Suppressor macrophage treated with lipopolysaccharide for 4 hours (primary cell): ENCODE results near the gene SMYD2.
A peak's percentile ranks its signal among the peaks of the same experiment; 100 is the strongest.

Source experiments
- DNase-seq: peaks from one replicate; pipeline ENCODE4 v3.0.0-alpha.2; 2020

SMYD2 gene

DNA sequence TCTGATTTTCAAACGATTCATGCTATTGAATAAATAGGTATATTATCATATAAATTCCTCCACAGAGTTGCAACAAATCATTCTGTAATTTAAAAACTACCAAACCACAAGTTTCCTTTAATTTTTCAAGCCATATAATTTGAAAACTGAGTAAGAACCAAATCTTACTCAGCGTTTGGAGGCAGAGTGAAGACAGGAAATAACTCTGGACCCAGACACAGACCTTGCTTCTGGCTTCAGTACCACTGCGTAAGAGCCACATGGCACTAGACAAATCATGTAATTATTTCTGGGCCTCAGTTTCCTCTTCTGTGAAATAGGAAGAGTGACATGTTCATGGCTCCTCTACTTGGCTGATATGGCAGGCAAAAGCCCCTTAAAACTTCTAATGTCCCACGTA is 82.4 kb downstream of the SMYD2 start:
- DNase-seq: no peak

DNA sequence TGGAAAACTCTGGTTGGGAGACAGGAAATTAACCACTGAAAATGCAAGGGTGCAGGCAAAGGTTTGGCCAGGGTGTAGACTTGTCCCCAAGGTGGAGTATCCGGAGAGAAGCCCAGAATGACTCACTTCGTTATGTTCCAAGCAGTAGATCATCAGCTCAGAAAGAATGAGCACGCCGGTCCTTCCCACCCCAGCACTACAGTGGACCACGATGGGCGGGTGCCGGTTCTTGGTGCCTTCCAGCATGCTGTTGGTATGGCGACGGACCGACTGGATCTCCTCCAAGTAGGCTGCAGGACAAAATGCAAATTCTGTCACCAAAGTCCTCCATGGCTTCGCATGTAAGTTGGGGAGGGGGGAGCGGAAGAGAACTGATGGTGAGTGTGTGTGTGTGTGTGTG is 83.4 kb downstream of the SMYD2 start:
- no peak for DNase-seq

DNA sequence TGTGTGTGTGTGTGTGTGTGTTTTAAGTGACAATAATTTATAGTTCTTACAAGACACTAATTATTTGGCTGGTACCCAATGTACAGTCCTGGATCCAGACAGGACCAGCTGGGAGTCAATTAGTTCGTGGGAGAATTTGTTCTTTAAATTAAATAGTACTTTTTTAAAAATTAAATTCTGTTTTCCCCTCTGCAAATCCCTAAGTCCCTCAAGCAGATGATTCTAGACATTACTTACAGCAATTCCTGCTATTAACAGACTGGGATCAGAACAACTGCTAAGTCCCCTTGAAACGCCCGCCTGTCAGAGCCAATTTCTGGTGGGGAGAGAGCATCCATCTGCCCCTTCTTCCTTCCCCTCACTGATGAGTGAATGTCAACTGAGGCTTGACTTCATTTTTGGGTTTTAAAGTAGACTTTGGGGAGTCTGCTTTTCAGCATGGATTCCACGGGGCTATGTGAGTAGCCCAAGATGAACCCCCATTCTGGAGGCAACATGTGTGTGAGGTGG is 83.9 kb downstream of the SMYD2 start:
- DNase-seq: no peak

DNA sequence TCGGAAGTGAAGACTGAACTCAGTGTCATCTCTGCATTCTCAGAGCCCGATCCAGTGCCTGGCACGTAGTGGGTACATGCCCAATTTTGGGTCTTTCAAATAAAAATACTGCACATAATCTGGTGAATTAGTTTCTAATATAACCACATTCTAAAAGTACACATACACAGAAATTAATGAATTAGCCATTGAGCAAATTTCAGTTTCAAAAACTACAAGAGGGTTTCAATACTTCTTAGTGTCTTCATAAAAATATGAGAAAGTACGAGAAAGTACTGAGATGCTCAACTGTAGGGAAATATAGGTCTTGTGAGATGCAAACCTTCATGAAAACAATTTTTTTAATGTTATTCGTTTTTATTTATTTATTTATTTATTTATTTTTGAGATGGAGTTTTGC is 86.9 kb downstream of the SMYD2 start:
- DNase-seq: no peak

DNA sequence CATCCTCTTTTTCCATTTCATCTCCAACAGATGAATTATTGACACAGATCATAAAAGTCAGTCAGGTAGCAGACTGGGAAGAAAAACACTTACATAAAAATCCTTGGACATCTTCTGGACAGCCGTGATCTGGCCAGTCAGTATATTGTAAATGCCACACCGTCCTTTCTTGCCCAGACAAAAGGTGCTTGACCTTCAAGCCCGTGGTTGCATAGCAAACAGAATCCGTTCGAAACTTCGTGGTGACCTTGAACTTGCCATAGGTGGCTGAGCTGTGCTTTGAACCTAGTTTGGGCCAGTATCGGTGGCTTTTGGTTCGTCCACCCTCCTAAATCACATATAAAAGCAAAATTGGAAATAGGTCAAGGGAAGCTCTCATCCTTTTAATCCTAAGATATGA is 88.4 kb downstream of the SMYD2 start:
- DNase-seq: no peak

DNA sequence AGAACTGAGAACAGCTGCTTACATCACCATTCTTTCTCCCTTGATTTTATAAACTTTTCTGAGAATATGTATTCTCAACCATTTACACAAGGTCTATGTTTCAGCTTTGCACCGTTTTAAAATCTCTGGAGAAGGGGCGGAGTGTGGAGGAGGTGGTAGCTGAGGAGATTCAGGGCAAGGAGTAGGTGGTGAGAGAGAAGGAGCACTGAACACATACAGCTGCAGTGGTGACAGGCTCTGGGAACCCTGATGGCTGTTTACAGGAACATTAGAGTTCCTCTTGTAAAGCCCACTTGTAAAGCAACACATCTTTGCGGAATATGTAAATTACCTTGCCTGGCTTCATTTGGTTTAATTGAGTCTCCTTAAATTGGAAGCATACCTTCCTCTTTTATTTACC is 89.7 kb downstream of the SMYD2 start:
- no peak for DNase-seq

DNA sequence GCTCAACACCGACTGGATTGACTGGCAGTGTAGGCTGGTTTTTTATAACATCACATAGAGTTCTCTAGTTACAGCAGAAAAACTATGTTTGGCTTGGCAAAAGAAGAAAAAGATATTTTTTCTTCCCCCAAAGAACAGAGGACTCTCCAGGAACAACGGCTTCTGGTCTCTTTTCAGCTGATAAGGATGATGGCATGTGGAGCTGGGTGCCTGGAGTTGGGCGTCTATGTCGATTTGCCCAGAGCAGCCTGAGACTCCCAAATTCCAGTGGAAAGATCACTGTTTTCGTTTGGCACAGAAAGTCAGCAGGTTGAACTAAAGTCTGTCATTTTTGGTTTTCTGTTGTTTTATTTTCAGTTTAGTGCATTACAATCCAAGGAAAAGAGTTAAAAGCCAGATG is 91.1 kb downstream of the SMYD2 start:
- DNase-seq: no peak

DNA sequence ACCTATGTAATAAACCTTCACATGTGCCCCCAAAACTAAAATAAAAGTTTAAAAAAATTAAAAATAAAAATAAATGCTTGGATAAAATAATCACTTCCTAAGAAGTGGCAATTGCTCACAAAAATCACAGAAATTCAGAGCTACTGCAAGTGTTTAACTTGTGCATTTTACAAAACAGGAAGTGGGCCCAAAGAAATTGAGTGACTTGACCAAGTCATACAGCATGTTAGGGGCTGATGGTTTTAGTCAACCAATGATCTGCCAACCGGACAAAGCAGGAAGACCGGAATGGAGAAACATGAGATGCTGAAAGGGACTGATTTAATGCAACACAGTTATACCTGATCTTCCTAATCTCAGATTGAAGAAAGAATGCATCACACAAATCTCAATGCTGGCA is 96.5 kb downstream of the SMYD2 start:
- DNase-seq: peak; percentile 3

DNA sequence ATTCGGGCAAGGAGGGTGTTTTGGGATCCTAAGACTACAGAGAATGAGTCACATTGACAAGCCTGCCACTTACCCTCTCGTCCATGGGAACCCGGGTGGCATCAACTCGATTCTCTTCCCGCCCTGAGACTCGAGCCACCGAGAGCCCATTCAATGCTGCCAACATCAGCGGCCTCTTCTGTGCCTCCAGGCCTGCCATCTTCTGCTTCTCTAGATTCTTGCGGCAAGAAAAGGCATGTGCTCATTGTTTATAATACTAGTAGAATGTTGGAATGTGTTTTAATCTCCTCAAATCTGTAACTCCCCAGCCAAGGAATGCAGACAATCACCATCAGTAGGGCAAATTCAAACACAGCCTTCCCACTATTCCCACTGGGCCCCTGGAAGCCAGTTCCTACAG is 96.9 kb downstream of the SMYD2 start:
- DNase-seq: no peak

DNA sequence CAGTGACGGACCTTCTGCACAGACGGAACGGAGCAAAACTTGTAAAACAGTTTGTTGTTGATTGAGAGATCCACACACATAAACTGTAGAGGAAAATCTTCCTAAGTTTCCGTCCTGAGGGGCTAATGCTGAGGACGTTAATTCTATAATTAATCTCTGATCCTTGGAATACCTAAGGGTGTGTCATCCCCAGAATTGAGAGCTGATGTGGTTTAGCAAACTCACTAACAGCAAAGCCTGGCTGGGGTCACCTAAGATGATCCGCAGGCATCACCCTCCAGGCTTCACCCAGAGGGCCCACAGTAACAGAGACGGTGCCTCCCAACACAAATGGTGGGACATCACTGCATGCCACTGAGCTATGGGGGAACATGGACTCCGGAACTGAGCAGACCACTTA is 97.5 kb downstream of the SMYD2 start:
- DNase-seq: no peak

DNA sequence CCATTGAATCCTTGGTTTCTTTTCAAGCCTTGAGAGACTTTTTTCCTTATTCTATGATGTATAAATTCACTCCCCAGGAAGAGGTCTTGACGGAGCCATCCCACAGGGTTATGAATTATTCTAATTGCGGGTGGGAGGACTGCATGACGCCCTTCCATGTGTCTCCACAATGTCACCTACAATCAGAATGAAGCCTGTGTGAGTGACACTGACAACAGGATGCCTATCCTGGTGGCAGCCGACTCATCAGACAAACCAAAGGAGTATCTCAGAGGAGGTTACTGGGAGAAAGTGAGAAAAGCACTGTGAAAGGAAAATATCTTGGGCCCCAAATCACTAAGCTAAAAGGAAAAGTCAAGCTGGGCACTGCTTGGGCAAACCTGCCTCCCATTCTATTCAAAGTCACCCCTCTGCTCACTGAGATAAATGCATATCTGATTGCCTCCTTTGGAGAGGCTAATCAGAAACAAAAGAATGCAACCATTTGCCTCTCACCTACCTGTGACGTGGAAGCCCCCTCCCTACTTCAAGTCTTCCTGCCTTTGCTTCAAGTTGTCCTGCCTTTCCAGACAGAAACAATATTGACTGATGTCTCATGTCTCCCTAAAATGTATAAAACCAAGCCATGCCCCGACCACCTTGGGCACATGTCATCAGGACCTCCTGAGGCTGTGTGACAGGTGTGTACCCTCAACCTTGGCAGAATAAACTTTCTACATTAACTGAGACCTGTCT is 98.4 kb downstream of the SMYD2 start:
- no peak for DNase-seq

DNA sequence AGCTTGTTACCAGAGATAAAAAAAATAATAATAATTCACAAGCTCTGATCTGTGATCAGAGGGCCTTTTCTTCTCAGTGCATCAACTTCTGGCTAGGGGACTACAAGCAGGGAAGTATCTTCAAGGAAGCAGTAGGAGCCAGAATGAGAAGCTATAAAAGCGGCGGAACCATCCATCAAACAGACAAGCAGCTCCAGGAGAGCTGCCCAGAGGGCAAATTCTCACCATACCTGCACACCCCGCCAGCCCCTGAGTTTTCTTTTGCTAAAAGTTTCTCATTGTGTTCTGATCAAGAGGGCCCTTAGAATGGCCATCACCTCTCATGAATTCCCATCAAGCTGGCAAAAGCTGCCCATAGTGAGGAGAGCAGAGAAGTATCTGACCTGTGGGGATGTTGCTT is 99.4 kb downstream of the SMYD2 start:
- DNase-seq: no peak

DNA sequence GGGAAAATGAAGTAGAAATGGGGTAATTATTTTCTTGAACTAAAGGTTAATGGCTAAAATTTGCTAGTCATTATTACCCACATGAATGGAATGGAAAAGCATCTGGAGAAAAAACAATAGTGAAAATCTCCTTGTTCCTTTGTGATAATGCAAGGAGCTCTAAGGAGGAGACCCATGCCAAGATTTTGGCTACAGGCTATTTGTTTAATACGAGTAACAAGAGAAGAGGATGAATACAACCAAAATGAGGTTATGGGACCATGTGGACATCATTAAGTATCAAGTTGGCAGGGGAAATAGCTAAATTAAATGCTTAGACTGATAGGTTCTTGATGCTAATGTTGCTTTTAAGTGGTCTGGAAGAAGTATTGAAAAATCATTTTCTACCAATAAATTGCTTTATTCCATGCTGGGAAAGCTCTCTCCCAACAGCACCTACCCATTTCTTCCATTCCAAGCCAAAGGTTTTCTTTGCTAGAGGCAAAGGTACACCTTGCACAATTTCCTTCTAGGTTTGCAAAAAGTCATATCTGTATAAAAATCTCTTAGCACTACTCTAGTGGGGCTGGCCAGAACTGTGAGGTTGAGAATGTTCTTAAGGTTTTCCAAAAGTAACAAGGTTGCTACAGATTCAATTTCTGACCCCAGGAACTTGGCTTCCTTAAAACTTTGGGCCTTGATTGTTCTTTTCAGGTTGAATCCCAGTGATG is 100.2 kb downstream of the SMYD2 start:
- no peak for DNase-seq

DNA sequence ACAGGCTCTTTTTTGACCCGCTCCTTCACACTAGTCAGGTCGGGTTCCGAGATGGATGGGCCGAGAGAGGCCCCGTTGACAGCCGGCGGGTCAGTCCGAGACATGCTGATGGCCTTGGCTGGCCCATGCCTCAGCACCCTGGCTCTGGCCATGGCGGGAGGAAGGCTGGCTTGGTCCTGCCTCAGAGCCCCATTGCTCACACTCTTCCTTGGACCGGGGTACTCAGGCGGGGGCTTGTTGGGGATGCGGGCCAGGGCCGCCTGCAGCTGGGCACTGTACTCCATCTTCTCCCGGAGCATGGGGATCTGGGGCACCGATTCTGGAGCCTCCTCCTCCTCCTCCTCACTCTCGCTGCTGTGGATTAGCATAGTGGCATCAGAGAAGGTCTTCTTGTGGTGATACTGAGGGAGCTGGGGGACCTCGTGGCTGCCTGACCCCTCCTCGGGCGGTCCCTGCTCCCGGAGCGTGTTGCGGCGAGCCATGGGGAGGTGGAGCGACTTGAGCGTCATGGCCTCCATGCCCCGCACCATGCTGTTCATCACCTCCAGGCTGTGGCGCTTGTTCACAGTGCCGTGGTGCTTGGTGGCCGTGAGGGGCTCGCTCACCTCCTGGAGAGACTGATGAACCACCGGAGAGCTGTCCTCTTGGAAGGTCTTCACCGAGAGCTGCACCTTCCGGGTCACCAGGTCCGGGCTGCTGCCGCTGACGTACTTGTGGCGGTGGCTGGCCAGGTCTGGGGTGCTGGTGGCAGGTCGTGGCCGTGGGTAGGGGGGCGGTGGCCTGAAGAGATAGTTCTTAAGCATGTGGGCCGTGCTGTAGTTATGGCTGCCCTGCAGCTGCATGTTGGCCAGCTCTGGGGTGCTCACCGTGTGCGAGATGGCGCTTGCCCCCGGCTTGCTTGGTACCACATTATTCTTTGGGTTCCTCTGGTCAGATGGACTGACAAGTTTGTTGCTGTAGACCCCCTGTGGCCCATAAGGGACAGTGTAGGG is 102.7 kb downstream of the SMYD2 start:
- no peak for DNase-seq

DNA sequence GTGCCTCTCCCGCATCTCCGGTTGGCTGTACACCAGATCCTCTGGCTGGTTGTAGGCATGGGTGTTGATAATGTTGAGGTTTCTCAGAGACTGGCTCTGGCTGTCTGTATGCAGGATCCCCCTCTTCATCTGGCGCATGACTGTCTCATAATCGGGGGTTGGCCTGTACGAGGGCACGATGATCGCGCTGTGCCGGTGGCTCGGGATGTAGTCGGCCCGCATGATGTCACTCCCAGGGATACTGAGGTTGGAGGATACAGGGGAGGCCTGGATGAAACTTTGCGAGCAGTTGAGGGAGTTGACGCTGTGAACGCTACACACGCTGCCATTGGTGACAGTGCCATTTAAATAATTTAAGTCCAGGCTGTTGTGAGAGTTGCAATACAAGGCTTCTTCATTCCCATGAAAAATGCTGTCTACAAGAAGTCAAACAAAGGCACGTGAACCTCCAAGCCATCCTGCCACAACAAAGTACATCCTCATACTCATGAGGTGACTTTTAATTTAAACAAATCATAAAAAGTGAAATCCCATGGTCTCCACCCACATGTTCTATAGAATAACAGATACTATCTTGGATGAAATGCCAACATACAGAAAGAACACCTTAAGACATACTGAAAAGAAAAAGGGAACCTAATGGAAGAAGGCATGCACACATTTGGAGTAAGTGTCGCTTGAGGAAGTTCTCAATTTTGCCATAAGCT is 103.6 kb downstream of the SMYD2 start:
- no peak for DNase-seq

DNA sequence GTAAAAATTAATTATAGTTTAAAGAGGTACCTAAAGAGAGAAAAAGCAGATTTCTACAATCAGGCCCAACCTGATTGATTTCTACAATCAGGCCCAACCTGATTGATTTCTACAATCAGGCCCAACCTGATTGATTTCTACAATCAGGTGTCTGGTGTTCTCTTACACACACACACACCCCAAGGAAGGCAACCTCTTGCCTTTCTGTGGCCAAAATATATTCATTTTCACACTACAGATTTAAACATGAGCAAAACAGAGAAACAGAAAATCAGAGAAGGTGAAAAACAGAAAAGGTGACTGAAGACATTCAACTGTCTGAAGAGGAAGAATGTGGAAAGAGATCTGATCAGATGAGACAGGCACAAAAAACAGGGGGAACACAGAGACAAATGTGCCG is 104.5 kb downstream of the SMYD2 start:
- no peak for DNase-seq

DNA sequence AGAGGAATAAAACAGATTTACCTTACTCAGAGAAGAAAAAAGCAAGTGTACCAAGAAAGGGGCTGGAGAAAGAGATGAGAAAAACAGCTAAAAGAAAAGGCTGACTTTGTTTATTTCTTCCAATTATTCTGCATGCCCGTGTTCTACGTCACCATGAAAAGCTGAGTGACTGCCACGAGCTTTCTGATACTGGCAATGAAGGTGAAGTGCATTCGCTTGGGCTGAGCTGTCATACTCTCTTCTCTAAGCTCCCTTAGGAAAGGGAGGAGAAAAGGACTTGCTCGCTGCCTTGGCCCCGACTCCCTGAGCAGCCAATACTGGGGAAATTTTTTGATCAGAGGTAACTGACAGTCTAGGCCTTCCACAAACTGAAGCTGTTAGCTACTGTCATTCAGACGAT is 105.4 kb downstream of the SMYD2 start:
- DNase-seq: no peak
